ENCODE results near the gene PADI2. TPM values are rescaled to one million over a fixed set of nuclear protein-coding genes. Genes with fewer than 3 reads are reported as not detected.
A peak's percentile ranks its signal among the peaks of the same experiment; 100 is the strongest.

The PADI2 gene
- 10 to 100 TPM in 2 of 6 donors, 1 to 10 TPM in 4; 1.9 to 25.2 (median 4.9) TPM for total RNA-seq

GRCh38 chr1:17119076-17119772, at the start of gene PADI2:
PADI2 (minus strand) TSS chr1:17119451; CDS start chr1:17119371, 80 bp downstream.
- H3K4me1 ChIP-seq = peaks cover 16 to 42% (median 29%) of the 10 kb centered on the region in 4 donors
- H3K27ac ChIP-seq = peak within 1 kb of the TSS in 3 of 4 donors; percentile 43 to 79 (median 48)
- ATAC-seq (ENCODE audit: low FRiP score in 2 of 2) (peak; percentile 73 to 89), DNase-seq (peak; percentile 84 to 96)
- TF ChIP-seq EP300 (IDR thresholded peaks at IDR 0.05) (no peak), POLR2A (IDR thresholded peaks at IDR 0.05) (peak in 1 of 4 donors; percentile 51), CTCF (IDR thresholded peaks at IDR 0.05) (no peak), POLR2AphosphoS5 (IDR thresholded peaks at IDR 0.05) (peak in 1 of 2 donors; percentile 23)
- no peaks in the 10 kb centered on the region for H3K36me3 ChIP-seq
- 1 to 2% methylated on average over 6 to 42 of the region's 58 CpGs for WGBS, 2 donors
- no peaks in the 10 kb centered on the region for H3K9me3 ChIP-seq
- H3K4me3 ChIP-seq = peak within 1 kb of the TSS in 3 of 4 donors; percentile 30 to 55 (median 48)
- H3K27me3 ChIP-seq = peaks cover 0 to 15% (median 3%) of the 10 kb centered on the region in 4 donors

GRCh38 chr1:17168091-17168876, 49.0 kb upstream of the PADI2 start:
- Histone ChIP-seq H3K4me1 (no peaks in the 10 kb centered on the region), H3K9me3 (no peaks in the 10 kb centered on the region), H3K36me3 (no peaks in the 10 kb centered on the region), H3K27ac (no peak overlapping the region), H3K4me3 (no peak overlapping the region), H3K27me3 (no peaks in the 10 kb centered on the region)
- DNase-seq (no peak), ATAC-seq (ENCODE audit: low FRiP score in 2 of 2) (no peak)
- 60 to 64% methylated on average over 9 to 13 of the region's 13 CpGs for WGBS, 2 donors
- no peak for TF ChIP-seq CTCF (IDR thresholded peaks at IDR 0.05)
- TF ChIP-seq POLR2A (IDR thresholded peaks at IDR 0.05) = no peak

- H3K27ac ChIP-seq = no peak overlapping the region
- H3K27me3 ChIP-seq = no peaks in the 10 kb centered on the region
- no peaks in the 10 kb centered on the region for H3K4me1 ChIP-seq
- H3K36me3 ChIP-seq = no peaks in the 10 kb centered on the region
- no peaks in the 10 kb centered on the region for H3K9me3 ChIP-seq
- DNase-seq = no peak
- WGBS, 2 donors = 73 to 87% methylated on average over 4 to 5 of the region's 5 CpGs
- no peak for ATAC-seq (ENCODE audit: low FRiP score in 2 of 2)
- no peak for TF ChIP-seq POLR2AphosphoS5 (IDR thresholded peaks at IDR 0.05)
- TF ChIP-seq POLR2A (IDR thresholded peaks at IDR 0.05) = no peak
- TF ChIP-seq EP300 (IDR thresholded peaks at IDR 0.05) = no peak
- TF ChIP-seq CTCF (IDR thresholded peaks at IDR 0.05) = no peak
- no peak overlapping the region for H3K4me3 ChIP-seq
These were observed 48.5 kb upstream of the PADI2 start for GRCh38 chr1:17167786-17168090.

GRCh38 chr1:17167041-17167785, 48.0 kb upstream of the PADI2 start:
- no peaks in the 10 kb centered on the region for H3K36me3 ChIP-seq
- no peaks in the 10 kb centered on the region for H3K4me1 ChIP-seq
- TF ChIP-seq EP300 (IDR thresholded peaks at IDR 0.05) (no peak), POLR2AphosphoS5 (IDR thresholded peaks at IDR 0.05) (no peak), CTCF (IDR thresholded peaks at IDR 0.05) (no peak), POLR2A (IDR thresholded peaks at IDR 0.05) (no peak)
- ATAC-seq (ENCODE audit: low FRiP score in 2 of 2) = no peak
- no peaks in the 10 kb centered on the region for H3K27me3 ChIP-seq
- 25 to 42% methylated on average over 2 to 4 of the region's 4 CpGs for WGBS, 2 donors
- H3K9me3 ChIP-seq = no peaks in the 10 kb centered on the region
- no peak overlapping the region for H3K4me3 ChIP-seq
- H3K27ac ChIP-seq = no peak overlapping the region
- no peak for DNase-seq

Data from upper lobe of left lung (tissue), 6 donors.